Mononuclear cell (primary cell): ENCODE data around the gene ZNF19. TPM values are rescaled to one million over a fixed set of nuclear protein-coding genes. Genes with fewer than 3 reads are reported as not detected.

Source experiments
- H3K27me3 ChIP-seq: 2 replicates; pipeline ENCODE4 v1.6.0; 2011; ENCODE audit warnings: low read length, control low read depth; ENCODE audit not compliant: insufficient read depth
- H3K4me1 ChIP-seq: 2 replicates; pipeline ENCODE4 v1.5.1; 2011; ENCODE audit warnings: mild to moderate bottlenecking, low read length, control low read depth; ENCODE audit not compliant: insufficient read depth
- H3K4me3 ChIP-seq: 2 replicates; pipeline ENCODE4 v1.5.1; 2011; ENCODE audit warnings: mild to moderate bottlenecking, low read length, moderate library complexity
- H3K9me3 ChIP-seq: 2 replicates; pipeline ENCODE4 v1.5.1; 2011; ENCODE audit warnings: low read depth, mild to moderate bottlenecking, control low read depth, low read length
- total RNA-seq: library from RNA; depleted of rRNA; stranded (reverse); fragments of >200 nt; gene quantifications from one replicate; pipeline ENCODE4 v1.2.3, GENCODE V29; 2012

ZNF19 gene
- total RNA-seq, 1 donor: 2.6 TPM

DNA sequence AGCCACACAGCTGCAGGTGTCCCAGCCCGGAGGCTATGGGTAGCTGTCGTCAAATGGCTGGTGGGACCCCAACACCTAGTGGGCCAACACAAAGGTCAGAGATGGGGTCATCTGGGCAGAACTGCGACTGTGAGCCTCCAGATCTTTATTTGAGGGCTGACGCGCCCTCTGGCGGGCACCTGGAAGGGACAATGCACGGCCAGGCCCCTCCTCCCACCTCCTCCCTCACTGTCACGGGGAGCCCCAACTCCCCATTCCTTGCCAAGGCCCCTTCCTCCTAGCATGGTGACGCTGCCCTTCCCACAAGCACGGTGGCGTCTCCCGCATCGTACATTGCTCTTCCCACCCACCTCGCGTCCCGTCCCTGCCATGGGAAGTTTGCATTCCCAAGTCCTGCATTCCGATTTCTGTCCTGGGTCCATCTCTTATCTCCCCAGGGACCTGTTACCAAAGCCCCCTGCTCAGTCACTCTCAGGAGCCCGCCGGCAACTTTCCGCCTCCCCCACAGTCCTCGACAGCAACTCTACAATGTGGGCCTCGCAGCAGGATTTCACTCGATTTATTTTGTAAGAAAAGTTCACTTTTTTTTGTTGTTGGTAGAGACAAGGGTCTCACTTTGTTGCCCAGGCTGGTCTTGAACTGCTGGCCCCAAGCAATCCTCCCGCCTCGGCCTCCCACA is 48.3 kb downstream of the ZNF19 start:
- Histone ChIP-seq H3K4me3 (no peak overlapping the region), H3K9me3 (peaks cover 4% of the 10 kb centered on the region), H3K4me1 (no peaks in the 10 kb centered on the region), H3K27me3 (no peaks in the 10 kb centered on the region)

GRCh38 chr16:71439523-71439922 is 49.6 kb downstream of the ZNF19 start:
- H3K4me1 ChIP-seq: no peaks in the 10 kb centered on the region
- H3K9me3 ChIP-seq: no peaks in the 10 kb centered on the region
- H3K27me3 ChIP-seq: no peaks in the 10 kb centered on the region
- H3K4me3 ChIP-seq: no peak overlapping the region

- H3K9me3 ChIP-seq: no peaks in the 10 kb centered on the region
- no peaks in the 10 kb centered on the region for H3K4me1 ChIP-seq
- H3K27me3 ChIP-seq: no peaks in the 10 kb centered on the region
- H3K4me3 ChIP-seq: no peak overlapping the region
These were observed 52.7 kb downstream of the ZNF19 start for GRCh38 chr16:71436473-71436872.

- Histone ChIP-seq H3K27me3 (peaks cover 4% of the 10 kb centered on the region), H3K4me1 (no peaks in the 10 kb centered on the region), H3K9me3 (no peaks in the 10 kb centered on the region), H3K4me3 (no peak overlapping the region)
These were observed 56.2 kb downstream of the ZNF19 start for GRCh38 chr16:71432906-71433305.

GRCh38 chr16:71431991-71432390 is 57.1 kb downstream of the ZNF19 start:
- Histone ChIP-seq H3K9me3 (no peaks in the 10 kb centered on the region), H3K4me3 (no peak overlapping the region), H3K27me3 (peaks cover 8% of the 10 kb centered on the region), H3K4me1 (no peaks in the 10 kb centered on the region)

- Histone ChIP-seq H3K4me3 (no peak overlapping the region), H3K27me3 (peaks cover 16% of the 10 kb centered on the region), H3K4me1 (no peaks in the 10 kb centered on the region), H3K9me3 (no peaks in the 10 kb centered on the region)
These were observed 57.9 kb downstream of the ZNF19 start for GRCh38 chr16:71431176-71431575.

DNA sequence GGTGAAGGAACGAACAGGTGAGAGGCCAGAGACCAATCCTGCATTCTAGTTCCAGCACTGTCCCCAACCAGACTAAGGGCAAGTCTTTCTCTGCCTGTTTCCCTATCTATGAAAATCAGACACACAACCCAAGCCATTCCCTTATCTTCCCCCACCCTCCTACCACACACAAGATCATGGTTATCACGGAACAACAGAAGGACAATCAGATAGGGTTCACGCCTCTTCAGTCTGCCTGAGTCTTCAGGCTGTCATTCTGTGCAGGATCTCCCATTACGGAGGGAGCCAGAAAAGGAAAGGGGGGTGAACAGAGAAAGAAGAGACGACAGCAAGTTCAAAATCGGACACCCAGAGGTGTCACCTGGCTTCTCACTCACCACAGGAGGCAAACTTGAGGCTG is 58.4 kb downstream of the ZNF19 start:
- no peaks in the 10 kb centered on the region for H3K4me1 ChIP-seq

GRCh38 chr16:71429581-71429980 is 59.5 kb downstream of the ZNF19 start:
- Histone ChIP-seq H3K4me3 (no peak overlapping the region), H3K27me3 (peaks cover 22% of the 10 kb centered on the region), H3K4me1 (no peaks in the 10 kb centered on the region), H3K9me3 (no peaks in the 10 kb centered on the region)

More for the DNA sequence above, 58.4 kb downstream of the ZNF19 start:
- Histone ChIP-seq H3K4me3 (no peak overlapping the region), H3K9me3 (no peaks in the 10 kb centered on the region), H3K27me3 (peaks cover 20% of the 10 kb centered on the region)

GRCh38 chr16:71428883-71429282 is 60.2 kb downstream of the ZNF19 start:
- no peaks in the 10 kb centered on the region for H3K9me3 ChIP-seq
- H3K4me3 ChIP-seq: no peak overlapping the region
- peaks cover 22% of the 10 kb centered on the region for H3K27me3 ChIP-seq
- H3K4me1 ChIP-seq: no peaks in the 10 kb centered on the region

DNA sequence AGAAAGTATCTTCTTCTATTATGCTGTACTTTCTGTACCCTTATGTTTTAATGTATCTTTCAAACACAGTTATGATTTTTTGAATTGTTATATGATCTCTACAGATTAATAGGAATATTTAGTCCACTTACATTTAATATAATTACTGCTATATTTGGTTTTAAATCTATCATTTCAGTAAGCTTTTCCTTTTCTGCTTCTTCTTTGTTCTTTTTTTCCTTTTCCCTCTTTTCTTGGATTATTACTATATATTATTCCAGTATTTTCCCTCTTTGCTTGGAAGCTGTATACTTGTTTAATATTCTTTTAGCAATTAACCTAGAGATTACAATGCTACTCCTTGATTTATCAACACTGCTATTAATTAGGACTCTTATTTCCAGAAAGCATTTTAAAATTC is 60.7 kb downstream of the ZNF19 start:
- H3K4me1 ChIP-seq: no peaks in the 10 kb centered on the region
- no peaks in the 10 kb centered on the region for H3K9me3 ChIP-seq
- H3K27me3 ChIP-seq: peaks cover 22% of the 10 kb centered on the region

GRCh38 chr16:71426880-71427615 is 62.1 kb downstream of the ZNF19 start:
- H3K9me3 ChIP-seq: no peaks in the 10 kb centered on the region
- no peak overlapping the region for H3K4me3 ChIP-seq
- H3K4me1 ChIP-seq: no peaks in the 10 kb centered on the region
- H3K27me3 ChIP-seq: peaks cover 22% of the 10 kb centered on the region

More for the DNA sequence above, 60.7 kb downstream of the ZNF19 start:
- no peak overlapping the region for H3K4me3 ChIP-seq

GRCh38 chr16:71426069-71426879 is 62.9 kb downstream of the ZNF19 start:
- peaks cover 22% of the 10 kb centered on the region for H3K27me3 ChIP-seq
- peak overlapping the region; percentile 4 for H3K4me3 ChIP-seq
- H3K9me3 ChIP-seq: no peaks in the 10 kb centered on the region
- H3K4me1 ChIP-seq: no peaks in the 10 kb centered on the region

DNA sequence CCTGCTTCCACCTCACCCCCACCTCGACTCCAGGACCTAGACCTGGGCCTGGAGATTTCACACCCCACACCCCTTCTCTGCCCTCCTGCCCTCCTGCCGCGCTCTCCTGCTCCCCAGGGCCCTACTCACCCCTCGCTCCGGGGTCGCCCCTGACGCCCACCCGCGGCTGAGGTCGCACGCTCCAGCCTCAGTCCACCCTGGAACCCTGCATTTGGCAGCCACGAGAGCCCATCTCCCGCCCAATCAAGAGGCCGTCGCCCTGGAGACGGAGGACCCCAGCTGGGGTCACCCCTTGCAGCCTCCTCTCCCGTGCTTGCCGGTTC is 63.4 kb downstream of the ZNF19 start:
- no peak overlapping the region for H3K4me3 ChIP-seq
- H3K4me1 ChIP-seq: no peaks in the 10 kb centered on the region
- H3K27me3 ChIP-seq: peaks cover 22% of the 10 kb centered on the region
- no peaks in the 10 kb centered on the region for H3K9me3 ChIP-seq

DNA sequence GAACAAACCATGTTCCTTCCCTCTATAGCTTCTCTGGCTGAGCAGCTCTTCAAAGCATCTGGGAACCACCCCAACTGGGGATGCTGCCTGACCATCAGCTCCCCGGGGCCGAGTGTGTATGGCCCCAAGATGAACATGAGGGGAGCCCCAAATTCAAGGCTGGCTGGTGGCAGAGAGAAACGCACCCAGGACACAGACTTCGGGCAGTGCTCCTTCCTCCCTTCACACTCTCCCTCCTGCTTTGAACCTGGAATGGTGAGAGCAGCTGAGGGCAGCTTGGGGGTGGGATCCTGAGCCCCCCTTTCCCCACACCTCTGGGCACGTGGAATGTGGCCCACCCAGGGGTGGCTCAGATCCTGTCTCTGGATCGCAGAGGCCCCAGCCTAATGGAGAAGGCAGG is 64.5 kb downstream of the ZNF19 start:
- H3K27me3 ChIP-seq: peaks cover 22% of the 10 kb centered on the region
- H3K9me3 ChIP-seq: no peaks in the 10 kb centered on the region
- no peaks in the 10 kb centered on the region for H3K4me1 ChIP-seq

GRCh38 chr16:71423865-71424264 is 65.3 kb downstream of the ZNF19 start:
- H3K4me1 ChIP-seq: no peaks in the 10 kb centered on the region
- H3K27me3 ChIP-seq: peaks cover 20% of the 10 kb centered on the region
- no peaks in the 10 kb centered on the region for H3K9me3 ChIP-seq
- H3K4me3 ChIP-seq: no peak overlapping the region

More for the DNA sequence above, 64.5 kb downstream of the ZNF19 start:
- no peak overlapping the region for H3K4me3 ChIP-seq
